ENCODE measurements around the gene THADA.
A peak's percentile ranks its signal among the peaks of the same experiment; 100 is the strongest.

Gene THADA

DNA sequence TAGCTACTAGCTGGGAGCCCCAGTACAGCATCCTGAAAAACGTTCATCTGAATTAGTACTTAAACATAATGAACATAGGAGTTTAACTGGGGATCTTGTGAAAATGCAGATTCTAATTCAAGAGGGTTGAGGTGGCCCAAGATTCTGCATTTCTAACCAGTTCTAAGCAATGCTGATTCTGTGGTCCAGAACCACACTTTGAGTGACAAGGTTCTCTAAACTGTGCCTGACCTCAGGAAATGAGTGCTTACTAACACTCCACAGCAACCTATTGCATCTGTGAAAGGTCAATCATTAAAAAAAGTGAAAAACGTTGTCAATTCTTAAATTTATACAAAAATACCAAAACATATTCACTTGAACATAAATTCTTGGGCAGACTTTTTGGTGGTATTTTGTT, 212.3 kb downstream of the THADA start:
- no peak for DNase-seq

DNA sequence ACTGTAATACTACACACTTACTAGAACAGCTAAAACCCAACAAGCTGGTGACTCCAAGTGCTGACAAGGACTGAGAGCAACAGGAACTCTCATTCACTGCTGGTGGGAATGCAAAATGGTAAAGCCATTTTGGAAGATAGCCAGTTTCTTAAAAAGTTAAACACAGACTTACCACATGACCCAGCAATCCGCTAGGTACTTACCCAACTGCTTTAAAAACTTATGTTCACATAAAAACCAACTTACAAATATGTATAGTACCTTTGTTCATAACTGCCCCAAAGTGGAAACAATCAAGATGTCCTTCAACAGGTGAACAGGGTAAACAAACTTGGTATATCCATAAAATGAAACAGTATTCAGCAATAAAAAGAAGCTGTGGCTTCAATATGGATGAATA, 216.3 kb downstream of the THADA start:
- DNase-seq, result no peak

DNA sequence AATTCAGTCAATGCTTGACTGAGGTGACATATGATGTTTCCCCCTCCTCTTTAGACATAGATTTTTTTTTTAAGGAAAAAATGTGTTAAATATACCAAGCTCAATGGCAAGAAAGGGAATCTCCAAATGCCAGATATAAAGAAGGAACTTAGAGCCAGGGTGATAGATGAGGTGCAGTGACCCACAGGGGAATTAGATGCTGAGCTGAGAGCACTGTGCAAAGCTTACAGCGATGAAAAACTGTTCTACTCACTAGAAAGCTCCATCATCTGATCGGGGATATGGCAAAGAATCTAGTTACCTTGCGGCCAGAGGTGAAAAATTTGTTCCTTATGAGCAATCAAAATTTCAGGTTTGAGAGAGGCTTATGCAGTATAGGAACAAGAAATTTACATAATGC, 218.5 kb downstream of the THADA start:
- no peak for DNase-seq

DNA sequence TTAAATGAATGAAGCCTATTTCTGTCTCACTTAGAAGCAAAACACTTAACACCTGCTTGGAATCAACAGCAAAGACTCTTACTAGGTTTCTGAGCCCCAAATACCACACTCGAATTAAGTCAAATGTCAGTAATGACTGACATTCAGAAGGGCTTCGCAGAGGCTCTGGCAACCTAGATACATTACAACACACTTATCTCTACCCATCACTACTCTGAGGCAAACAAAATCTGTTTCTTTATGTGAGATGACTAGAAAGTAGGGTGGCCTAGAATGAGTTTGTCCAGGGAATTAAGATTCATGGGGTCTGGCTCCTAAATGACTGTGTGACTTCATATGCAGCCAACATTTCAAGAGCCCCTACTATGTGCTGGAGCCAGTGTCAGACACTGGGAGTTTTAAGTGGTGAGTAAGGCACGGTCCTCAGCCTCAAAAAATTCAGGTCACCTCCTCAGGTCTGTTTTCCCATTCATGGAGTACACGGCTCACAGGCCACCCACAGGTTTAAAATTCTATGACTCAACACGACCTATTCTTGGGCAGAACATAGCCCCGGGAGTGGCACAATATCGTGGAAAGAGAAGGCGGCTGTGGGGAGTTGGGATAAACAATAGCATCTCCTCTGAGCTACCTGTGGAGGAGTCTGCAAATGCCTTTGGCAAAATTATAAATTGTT, 219.2 kb downstream of the THADA start:
- DNase-seq, result no peak

DNA sequence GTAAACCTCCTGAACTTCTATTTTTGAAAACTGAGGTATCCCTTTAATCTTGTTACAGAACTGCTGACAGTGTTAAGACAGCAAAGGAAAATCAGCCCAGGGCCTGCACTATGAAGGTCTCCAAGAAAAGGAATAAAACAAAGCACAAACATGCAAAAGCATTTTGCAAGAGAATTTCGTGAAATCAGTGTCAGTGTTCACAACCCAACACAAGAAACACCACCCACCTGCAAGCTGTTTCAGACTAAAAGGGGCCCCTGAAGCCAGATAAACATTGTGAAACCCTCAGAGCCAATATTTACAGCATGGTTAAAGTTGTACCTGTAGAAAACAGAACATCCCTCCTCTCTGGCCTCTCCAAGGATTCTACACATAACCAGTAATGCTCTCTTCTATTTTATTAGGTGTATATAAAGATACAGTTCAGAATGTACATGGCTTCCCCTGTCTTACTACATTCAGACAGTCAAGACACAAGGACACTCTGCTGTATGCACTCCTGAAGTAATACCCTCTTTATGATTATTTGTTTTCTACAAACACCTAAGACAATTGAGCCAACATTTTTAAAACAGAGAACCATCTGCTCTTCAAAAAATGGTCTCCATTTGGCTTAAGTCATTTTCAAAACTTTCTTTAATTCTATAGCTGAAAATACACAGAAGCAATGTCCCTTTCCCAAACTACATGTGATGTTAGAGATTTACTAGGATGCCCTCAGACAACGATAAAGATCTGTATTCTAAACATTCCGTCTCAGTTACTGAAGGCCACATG, 219.9 kb downstream of the THADA start:
- DNase-seq, result no peak

DNA sequence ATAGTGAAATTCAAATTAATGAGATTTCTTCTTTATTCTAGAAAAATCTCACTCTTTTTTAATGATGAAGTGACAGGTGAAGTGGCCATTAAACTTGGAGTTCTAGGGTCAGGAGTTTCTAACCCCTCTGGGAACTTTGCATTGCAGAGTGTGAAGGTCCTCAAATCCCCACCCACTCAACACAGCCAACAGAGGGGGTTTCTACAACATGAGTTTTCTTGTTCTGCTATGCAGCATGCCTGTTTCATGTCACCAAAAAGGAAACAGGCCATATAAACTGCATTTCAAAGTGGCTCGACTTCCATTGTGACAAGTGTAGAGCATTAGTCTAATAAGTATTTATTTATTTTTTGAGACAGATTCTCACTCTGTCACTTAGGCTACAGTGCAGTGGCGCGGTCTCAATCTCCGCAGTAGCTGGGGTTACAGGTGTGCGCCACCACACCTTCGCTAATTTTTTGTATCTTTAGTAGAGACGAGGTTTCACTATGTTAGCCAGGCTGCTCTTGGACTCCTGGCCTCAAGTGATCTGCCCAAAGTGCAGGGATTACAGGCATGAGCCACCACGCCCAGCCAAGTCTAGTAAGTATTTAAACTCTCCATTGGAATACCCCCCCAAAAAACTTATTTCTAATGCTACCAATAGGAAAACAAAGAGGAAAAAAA, 223.3 kb downstream of the THADA start:
- no peak for DNase-seq

GRCh38 chr2:43370705-43371104, 225.1 kb downstream of the THADA start:
- peak; percentile 15 for DNase-seq

- DNase-seq, result no peak
Measured at GRCh38 chr2:43370146-43370545, 225.7 kb downstream of the THADA start.

GRCh38 chr2:43368483-43369385, 227.1 kb downstream of the THADA start:
- DNase-seq, result no peak

DNA sequence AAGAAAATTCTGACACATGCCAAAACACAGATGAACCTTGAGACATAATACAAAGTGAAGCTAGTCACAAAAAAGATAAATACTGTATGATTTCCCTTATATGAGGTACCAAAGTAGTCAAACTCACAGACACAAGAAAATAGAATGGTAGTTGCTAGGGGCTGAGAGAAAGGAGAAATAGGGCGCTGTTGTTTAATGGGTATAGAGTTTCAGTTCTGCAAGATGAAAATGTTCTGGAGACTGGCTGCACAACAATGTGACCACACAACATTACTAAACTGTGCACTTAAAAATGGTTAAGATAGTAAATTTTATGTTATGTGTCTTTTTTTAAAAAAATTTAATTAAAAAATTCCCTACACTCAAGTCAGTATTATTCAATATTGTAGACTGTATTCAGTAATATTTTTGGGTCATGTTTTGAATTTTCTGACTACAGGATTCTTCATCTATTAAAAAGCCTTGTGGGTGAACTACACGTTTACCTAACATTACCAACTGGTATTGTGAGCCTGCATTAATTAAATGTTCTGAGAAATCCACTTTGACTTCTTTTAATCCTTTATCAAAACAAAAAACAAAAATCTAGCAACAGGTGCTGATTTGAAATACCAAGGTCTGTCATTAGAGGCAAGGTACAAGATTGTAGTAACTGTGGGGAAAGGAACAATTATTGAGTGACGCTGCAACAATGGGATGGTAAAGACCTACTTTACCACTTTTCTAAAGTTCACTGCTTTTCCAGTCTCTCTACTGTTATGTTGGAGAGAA, 228.6 kb downstream of the THADA start:
- DNase-seq, result no peak

DNA sequence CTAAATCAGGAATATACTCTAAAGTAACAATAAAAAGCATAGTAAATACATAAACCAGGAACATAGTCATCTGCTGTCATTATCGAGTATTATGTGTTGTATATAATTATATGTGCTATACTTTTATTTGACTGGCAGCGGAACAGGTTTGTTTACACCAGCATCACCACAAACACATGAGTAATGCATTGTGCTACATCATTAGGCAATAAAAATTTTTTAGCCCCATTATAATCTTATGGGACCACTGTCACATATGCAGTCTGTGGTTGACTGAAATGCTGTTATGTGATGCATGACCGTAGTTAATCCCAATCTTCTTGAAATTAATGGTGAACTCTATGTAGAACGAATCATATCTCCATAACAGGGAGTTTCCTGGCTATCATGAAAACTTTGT, 232.7 kb downstream of the THADA start:
- no peak for DNase-seq

DNA sequence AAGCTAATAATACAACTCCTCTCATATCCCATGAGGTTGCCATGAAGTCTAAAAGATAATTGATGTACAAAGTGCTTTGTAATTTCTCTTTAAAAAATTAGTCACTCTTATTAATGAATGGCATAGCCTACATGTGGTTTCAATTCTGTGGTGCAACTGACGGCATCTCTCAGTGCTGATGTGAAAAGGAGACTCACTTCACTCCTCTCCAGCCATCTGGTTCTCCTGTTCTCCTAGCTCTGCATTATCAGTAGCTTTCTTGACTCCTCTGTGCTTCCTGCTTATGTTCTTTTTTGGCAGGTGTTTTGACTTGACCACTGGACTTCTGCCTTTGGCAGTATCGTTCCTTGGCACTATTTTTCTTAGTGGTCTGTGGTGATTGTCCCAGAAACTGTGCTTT, 234.6 kb downstream of the THADA start:
- DNase-seq, result no peak

DNA sequence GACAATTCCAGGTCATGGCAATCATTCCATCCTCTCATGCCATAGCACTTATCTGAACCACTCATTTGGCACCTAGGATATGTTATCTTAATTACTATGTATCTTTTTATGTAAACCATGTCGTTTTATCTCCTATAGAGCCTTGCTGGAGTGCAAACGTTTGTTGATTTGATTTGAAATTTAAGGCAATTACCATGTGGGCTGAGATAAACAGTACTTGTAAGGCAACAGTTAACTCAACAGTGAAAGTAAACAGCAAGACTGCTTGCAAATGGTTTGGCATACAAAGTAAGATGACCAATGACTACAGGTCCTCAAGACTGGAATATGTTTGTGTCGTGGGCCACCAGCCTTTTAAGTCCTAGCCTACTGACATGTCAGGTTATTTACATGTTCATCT, 235.7 kb downstream of the THADA start:
- no peak for DNase-seq

GRCh38 chr2:43358410-43359201, 237.2 kb downstream of the THADA start:
- DNase-seq, result no peak

DNA sequence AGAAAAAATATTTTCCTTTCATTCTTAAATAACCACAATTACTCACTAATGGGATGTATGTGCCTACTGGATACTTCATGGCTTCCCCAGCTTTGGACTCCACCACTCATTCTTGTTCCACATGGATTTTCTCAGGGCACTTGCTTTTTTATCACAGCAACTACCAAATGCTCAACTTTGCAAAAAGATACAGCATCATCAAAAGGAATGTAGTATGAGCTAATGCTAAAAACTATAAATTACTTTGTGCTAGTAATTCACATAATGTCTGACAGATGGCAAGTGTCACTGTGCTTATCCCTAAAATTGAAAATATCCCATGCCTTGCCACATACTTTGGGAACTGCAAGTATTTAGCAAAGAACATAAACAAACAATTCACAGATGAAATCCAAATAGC, 239.1 kb downstream of the THADA start:
- no peak for DNase-seq

DNA sequence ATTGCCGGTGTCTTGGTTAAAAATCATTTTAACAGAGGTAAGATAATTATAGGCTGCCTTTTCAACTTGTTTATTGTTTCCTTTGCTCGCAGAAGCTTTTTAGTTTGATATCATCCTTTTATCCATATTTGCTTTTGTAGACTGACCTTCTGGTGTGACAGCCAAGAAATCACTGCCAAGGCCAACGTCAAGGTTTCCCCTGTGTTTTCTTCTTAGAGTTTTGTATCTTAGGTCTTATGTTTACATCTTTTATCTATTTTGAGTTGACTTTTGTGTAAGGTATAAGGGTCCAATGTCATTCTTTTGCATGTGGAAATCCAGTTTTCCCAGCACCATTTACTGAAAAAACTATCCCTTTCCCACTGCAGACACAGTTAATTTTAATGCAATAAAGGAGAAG, 240.4 kb downstream of the THADA start:
- DNase-seq, result no peak

DNA sequence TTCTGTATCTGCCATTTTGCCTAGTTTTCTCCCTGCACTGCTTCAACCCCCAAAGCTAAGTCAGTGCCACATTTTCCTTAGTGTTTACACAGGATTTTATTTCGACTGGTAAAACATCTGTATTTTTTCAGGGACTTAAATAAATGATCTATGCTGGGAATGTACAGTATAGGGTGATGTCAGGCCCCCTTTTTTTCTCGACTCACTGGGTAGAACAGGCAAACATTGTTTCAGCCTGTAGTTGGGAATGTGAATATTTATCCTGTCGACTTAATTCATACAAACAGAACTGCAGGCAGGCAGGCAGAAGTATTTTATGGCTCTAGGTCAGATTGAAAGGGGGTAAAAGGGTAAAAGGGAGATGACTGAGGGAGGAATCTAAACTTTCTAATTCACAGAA, 245.9 kb downstream of the THADA start:
- no peak for DNase-seq

DNA sequence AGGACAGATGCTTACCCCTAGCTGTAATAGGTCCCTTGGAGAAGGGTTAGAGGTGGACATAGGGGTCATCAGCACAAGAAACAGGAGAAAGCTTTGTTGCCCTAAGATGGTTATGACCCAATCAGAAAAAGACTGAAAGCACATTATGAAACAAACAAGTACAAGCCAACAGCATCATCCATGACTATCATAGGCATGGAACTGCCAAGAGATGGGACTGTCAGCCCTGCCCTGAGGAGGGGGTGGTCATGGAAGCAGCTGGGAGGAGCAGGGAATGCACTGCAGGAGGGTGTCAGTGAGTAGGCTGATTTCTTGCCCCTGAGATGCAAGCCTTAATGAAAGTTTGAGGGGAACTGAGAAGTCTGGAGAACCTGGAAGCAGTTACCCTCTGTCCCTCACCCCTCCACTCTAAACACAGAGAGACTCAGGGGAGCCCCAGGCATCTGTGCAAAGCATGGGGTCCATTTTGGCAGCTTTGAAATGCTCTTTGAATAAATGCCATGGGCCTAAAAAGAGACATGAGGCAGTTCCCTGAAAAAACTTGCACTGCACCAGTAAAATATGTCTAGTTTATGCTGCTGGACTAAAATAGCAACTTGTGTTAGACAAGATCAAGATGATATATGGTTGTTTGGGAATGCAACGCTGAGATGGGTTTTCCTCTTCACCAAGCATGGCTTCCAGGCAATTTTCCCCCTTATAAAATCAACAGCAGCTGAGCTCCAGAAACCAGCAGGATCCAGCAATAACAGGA, 246.8 kb downstream of the THADA start:
- no peak for DNase-seq

DNA sequence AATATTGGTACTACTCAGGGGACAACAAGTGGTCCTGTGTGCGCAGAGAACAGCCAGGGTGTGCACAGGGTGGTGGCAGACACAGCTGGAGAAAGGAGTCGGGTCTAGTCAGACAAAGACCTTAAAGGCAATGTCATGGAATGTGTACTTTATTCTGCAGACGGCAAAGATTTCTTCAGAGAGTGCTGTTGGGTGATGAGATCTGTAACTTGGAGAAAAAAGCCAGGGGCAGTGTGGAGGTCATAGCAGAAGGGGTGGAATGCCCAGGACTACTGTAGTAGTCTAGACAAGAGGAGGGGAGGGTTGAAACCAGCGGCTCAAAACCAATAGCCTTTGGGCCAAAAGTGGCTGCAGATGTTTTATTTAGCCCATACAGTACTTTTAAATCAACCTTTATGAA, 248.1 kb downstream of the THADA start:
- DNase-seq, result no peak

Data from NCI-H1436 treated with DMSO at 0.1 percent for 48 hours (cell line).